ENCODE data around the gene GYPE. TPM values are rescaled to one million over a fixed set of nuclear protein-coding genes. Genes with fewer than 3 reads are reported as not detected.
"Not testable (repeated sequence)": the region's sequence is repeated elsewhere in the genome, so short reads cannot be mapped to it uniquely, and the experiment has no call there.

Gene GYPE
- total RNA-seq, 1 experiment from 2014 or later = 4.0 TPM

- not testable (repeated sequence) for H3K4me2 ChIP-seq (ENCODE audit: low read depth, low read length, poor library complexity, severe bottlenecking); H4K20me1 ChIP-seq (ENCODE audit: insufficient read depth, low read depth, low read length); H3K27ac ChIP-seq (ENCODE audit: low read length); H3K9me2 ChIP-seq (replicated peaks; ENCODE audit: insufficient read depth, low read length); H3K4me1 ChIP-seq (ENCODE audit: low read length); H3K36me3 ChIP-seq (ENCODE audit: insufficient read depth, low read length); H3K27me3 ChIP-seq (ENCODE audit: low read length); H3K4me3 ChIP-seq (ENCODE audit: low read length); H2AFZ ChIP-seq (ENCODE audit: low read length); DNase-seq; H3K79me2 ChIP-seq (ENCODE audit: low read length); H3K9me3 ChIP-seq (ENCODE audit: low read length); H3K9ac ChIP-seq (ENCODE audit: low read length)
Observed at GRCh38 chr4:143833676-143834075, 71.7 kb downstream of the GYPE start.

- H3K9ac ChIP-seq (ENCODE audit: low read length); H3K9me2 ChIP-seq (replicated peaks; ENCODE audit: insufficient read depth, low read length); H3K36me3 ChIP-seq (ENCODE audit: insufficient read depth, low read length); H3K9me3 ChIP-seq (ENCODE audit: low read length); DNase-seq; H4K20me1 ChIP-seq (ENCODE audit: insufficient read depth, low read depth, low read length); H3K4me2 ChIP-seq (ENCODE audit: low read depth, low read length, poor library complexity, severe bottlenecking); H3K27me3 ChIP-seq (ENCODE audit: low read length); H3K79me2 ChIP-seq (ENCODE audit: low read length); H3K27ac ChIP-seq (ENCODE audit: low read length); H3K4me3 ChIP-seq (ENCODE audit: low read length); H3K4me1 ChIP-seq (ENCODE audit: low read length); H2AFZ ChIP-seq (ENCODE audit: low read length): not testable (repeated sequence)
Observed at GRCh38 chr4:143830576-143830975, 74.8 kb downstream of the GYPE start.

GRCh38 chr4:143829239-143829620 is 76.1 kb downstream of the GYPE start:
- not testable (repeated sequence) for H3K9me2 ChIP-seq (replicated peaks; ENCODE audit: insufficient read depth, low read length); H3K27ac ChIP-seq (ENCODE audit: low read length); H3K9ac ChIP-seq (ENCODE audit: low read length); H3K36me3 ChIP-seq (ENCODE audit: insufficient read depth, low read length); H3K4me1 ChIP-seq (ENCODE audit: low read length); H3K4me3 ChIP-seq (ENCODE audit: low read length); H3K9me3 ChIP-seq (ENCODE audit: low read length); H3K79me2 ChIP-seq (ENCODE audit: low read length); H3K4me2 ChIP-seq (ENCODE audit: low read depth, low read length, poor library complexity, severe bottlenecking); H3K27me3 ChIP-seq (ENCODE audit: low read length); H4K20me1 ChIP-seq (ENCODE audit: insufficient read depth, low read depth, low read length); DNase-seq; H2AFZ ChIP-seq (ENCODE audit: low read length)

Other genes starting within 250 kb of the GYPE start
- not detected in 2 replicates for gene FREM3, start 204.9 kb downstream of the GYPE start, total RNA-seq (2014; rRNA removed; shearing (Covaris generic); ENCODE audit: low replicate concordance)
- gene GYPB, start 113.8 kb upstream of the GYPE start, total RNA-seq (2014; rRNA removed; shearing (Covaris generic); ENCODE audit: low replicate concordance) = not detected in 2 replicates
- gene GYPA, start 235.2 kb upstream of the GYPE start, total RNA-seq (2014; rRNA removed; shearing (Covaris generic); ENCODE audit: low replicate concordance) = not detected in 2 replicates